CD4-positive, alpha-beta T cell treated with Interleukin-4 for 4 hours (primary cell): Measurements from ENCODE around the gene CADM1.

Experiments used
- DNase-seq: peaks from one replicate; pipeline ENCODE4 v3.0.0-alpha.2; 2020

CADM1 gene

DNA sequence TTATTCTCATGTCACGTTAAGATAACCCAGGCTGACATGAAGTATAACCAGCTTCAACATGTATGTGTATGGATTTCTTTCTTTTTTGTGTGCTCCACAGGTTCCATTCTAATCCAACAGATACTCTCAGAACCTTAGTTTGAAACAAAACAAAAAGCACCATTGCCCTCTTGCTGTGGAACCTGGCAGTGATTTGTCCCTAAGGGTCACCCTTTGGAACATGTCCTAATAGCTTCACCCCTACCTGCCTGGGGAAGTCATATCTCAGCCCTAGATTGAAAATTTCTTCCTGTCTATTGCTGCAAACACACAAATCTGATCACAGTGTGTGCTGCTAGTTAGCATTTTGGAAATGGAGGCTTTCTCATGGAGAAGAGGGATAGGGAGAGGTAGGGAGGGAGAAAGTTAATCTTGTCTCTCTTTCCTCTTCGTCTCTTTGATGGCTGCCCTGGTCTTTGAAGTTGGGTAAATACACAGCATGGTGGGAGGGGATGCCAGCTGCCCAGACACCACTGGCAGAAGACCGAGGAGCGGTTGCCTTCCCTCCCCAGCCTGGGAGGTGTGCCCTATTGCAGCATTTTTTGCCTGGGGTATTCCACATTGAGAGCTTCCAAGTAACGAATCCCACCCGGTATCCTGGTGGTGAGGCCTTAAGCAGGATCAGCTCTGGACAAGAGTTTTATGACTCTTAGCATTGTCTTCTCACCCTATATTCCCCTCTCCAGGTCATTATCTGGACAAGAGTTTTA, 11.6 kb upstream of the CADM1 start:
- DNase-seq, result no peak

DNA sequence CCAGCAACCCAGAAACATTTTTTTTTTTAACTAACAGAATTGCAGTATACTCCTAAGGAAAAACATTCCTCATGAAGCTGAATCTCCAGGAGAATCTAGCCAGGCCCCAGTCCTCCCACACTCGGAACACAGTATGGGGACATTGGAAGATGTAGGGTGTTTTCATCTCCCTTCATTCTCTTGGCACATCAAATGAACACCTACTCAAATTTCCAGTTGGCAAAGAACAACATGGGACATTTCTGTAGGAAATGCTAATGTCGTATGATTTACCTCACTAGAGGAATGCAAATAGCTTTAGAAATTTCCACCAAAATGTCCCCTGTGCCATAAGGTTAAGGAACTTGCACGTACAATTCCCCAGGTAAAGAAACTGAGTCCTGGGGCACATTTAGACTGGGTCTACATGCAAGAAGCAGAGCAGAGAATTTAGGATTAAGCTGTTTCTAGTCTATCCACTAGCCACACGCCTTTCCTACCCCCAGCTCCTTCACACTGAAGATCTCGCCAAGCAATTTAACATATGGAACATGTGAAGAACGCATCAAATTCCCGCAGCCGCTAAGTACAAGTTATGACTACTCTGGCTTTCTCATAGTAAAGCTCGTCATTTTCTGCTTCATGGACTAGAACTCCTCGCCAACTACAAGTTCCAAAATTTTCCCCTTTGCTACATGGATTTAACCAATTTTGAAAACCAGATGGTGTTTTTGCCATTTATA, 2.9 kb upstream of the CADM1 start:
- DNase-seq, result no peak

DNA sequence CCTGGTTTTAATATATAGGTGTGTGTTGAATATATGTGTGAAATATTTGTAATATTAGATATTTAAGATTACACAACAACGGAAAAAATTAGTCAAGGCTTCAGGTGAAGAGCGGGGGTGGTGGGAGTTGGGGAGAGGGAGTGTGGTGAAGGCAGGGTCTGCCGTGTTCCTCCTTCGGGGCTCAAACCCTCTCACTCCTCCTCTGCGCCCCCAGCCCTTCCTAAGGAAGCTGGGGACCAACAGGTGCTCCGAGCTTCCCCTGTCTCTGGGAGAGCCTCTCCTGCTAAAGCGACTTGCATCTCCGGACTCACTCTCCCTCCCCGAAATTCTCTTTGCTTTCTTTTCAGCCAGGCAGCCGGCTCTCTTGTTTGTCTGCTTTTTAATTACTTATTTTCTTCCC, 960 bp upstream of the CADM1 start:
- no peak for DNase-seq

DNA sequence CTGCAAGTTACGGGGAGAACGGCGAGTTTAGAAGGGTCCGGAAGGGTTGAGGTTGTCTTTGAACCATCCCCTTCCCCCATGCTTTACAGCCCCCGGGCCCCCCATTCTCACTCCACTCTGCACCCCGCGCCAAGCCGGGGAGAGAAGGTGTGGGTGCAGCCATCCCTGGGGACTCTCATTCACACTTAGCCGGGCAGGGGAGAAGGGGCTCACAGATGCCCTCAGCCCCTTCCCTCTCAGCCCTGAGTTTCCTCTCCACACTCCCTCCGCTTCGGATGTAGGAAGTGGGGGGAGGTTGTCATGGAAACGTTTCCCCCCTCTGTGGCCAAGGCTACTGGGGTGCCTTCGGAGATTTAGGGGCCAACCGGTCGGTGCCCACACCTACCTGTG, 334 bp downstream of the CADM1 start:
- no peak for DNase-seq

DNA sequence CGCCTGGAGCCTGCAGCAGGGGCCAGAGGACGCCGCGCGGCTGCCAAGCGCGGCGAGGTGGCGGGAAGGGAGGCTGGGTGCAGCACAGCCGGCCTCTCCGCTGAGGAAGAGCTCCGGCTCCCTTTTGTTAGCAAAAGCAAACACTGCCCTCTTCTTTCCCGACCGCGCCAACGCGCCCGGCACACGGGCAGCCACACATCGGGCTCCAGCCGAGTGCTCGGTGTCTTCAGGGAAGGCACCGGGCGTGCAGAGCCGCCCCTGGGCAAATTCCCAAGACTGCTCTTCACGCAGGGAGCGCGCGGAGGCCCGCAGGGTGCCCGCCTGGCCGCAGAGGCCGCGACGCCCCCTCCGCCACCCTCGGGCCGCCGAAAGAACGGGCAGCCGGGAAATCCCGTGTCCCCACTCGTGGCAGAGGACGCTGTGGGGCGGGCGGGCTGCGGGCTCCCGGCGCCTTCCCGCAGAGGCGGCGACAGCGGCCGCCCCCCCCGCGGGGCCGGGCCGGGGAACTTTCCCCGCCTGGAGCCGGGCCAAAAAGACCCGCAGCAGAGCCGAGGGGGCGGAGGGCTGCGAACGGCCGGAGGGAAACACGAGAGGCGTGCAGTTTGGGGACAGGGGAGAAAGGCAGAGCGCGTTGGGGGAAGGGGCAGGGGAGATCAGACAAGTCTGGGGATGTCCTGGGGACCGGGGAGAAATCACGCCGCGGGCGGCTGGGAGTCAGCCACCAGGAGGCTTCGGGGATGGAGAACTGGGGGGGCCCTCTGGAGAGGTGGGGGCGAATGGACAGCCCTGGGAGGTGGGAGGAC, 931 bp downstream of the CADM1 start:
- no peak for DNase-seq

DNA sequence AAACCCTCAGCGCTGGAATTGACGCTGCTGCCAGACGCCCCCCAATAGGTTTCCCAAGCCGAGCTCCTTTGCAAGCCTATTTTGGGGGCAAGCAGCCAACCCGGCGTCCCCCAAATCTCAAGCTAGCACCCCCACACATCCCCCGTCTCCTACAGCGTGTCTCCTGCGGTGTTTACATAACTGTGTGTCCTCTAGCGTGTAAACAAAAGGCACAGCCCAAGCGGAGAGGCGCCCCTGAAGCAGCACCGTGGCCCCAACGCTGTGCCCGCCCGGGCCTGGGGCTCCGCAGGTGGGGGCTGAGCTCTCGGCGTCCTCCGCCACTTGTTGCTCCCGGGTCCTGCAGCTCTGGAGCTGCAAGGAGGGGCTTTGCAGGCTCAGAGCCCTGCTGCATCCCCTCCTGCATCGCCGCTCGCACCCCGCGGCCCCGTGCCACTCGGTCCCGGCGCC, 1.6 kb downstream of the CADM1 start:
- DNase-seq, result no peak

DNA sequence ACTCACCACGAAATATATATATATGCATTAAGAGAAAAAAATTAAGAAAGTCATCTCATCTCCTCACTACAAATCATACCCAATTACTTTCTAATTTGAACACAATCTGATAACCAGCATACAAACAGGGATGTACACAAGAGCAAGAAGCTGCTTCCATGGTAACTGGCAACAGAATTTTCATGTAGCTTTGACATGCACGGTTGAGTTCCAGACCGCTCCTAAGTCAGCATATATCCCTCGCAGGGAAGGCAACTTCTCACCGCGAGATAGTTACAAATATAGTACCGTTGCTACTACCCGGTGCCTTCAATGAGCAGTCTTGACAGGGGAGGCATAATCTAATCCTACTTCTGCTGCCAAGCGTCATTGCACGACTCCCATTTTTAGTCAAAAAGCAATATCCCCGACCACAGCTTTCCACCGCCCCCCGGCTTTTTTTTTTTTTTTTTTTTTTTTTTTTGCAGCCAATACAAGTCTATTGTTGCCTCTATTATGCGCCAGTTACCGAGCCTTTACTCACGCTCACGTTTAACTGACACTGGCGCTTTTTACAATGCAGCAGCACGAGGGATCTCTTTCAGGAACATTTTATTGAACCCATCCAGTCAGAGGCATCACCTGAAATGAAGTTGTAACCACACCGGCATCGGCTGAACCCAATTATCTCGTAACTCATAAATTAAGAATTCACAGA, 2.2 kb downstream of the CADM1 start:
- no peak for DNase-seq

DNA sequence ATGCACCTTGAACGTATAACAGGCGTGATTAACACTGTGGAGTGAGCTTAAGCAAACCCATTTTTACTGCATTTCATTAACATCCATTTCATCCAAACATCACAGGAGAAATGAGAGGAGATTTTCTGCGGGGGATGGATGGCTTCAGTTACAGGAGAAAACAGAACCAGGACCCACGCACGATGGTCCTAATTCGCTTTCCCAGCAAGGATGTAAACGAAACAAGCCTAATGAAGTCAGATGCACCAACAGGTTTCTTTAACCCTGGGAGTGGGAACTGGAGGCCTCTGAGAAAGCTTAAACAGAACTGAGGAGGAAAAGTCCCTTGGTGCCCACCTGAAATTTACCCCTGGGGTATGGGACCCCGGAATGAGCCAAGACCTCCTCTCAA, 2.7 kb downstream of the CADM1 start:
- no peak for DNase-seq

DNA sequence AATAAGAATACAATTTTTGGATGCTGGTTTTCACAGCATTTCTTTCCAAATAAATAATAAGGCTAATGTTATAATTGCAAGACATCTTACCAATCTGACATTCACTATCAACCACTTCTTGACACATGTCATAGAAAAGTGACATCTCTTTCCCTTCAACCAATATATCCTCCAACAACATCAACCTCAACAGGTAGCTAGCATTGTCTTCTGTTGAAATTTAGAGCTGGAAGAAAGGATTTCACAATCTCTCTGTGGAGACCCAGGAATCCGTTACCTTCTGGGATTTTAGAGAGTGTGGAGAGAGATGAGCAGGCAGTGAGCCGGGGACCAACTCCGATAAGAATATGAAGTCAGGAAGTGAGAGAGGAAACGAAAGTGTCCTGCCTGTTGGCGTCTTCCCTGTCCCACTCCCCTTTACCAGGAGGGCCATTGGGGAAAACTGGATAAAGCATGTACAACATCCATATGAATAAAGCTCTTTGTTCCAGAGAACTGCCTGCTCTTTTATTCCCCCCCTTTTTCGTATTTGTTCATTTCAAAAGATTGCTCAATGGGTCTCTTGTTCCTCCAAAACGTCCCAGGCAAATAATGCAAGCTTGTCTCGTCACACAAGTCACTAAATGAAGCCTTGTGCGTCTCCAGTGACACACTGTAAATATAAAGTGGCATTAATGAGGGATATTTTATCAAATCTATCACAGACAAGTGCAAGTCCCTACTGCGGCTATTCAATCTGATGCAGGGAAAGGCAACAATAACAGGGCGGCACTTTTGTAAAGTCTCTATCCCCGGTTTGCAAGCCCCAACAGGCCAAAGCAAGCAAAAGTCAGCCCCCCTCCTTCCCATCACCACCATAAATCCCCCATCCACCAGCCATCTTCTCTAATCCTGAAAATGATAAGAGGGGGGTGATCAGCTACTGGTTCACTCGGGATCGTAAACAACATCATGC, 3.4 kb downstream of the CADM1 start:
- no peak for DNase-seq

DNA sequence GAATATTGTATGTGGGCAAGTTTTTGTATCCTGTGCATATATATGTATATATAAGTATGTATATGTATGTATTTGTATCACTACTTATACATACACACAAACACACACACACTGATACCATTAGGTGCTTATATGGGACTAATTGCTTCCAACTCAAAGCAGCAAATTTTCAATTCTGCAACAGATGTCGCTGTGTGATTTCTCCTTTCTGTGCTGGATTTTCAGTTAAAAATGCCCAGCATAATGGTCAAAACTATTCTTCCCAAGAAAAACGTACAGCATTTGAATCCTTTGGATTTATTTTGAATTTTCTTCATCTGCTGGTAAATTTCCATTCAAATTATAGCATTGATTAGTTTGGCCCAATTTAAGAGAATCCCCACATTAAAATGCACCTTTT, 4.3 kb downstream of the CADM1 start:
- no peak for DNase-seq

DNA sequence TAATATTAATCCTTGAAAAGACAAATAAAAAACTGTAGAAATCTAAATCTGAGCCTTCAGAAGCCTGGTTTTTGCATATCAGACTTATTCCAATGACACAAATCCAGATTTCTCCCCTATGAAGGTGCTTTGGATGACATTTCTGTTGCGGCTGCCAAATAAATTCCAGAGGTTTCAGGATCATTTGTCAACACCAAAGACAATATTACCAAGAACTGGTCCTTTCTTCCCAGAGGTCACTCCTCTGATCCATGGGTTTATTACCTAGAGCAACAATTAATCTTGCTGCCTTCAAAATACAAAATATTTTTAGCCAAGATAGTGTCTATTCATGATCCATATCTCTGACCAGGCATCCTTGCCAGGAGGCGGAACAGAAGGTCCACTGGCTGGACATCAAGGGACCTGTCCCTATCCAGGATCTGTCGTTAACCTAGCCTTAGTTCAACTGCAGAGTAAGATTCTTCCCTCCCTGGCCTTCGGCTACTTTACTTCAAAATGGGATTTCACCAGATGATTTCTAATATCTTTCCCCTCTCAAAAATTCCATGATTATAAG, 4.9 kb downstream of the CADM1 start:
- no peak for DNase-seq

DNA sequence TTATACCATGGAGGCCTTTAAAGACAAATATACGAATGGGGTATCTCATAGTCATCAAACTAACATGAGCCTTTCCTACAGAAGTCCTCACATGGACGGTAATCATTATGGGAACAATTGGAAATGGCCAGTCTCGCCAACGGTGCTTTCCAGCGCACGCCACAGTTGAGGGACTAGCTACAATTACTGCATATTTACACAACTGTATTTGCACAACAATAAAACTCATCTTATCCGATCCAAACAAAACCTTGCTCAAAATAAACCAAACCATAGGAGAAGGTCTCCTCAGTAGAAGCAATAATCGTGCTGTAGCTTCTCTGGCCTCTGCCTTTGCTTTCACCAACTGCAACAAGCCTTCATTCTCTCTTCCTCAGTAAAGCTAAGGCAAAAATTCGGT, 5.9 kb downstream of the CADM1 start:
- no peak for DNase-seq

DNA sequence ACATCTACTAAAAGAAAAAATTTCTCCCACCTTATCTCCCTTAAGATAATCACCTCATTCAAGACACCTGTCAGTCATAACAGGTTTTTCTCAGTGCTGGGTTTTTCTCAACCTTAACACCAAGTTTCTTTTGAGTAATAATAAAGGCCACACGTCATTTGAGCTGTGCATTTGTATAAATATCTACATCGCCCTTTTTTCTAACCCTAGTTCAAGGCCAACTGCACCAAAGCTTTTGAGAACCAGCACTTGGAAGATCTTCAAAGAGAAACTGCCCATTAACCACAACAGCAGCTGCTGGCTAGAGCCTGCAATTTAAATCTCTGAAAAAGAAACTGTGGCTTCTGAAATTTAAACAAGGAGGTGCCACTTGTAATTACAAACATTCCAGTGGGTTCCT, 6.9 kb downstream of the CADM1 start:
- DNase-seq, result no peak

DNA sequence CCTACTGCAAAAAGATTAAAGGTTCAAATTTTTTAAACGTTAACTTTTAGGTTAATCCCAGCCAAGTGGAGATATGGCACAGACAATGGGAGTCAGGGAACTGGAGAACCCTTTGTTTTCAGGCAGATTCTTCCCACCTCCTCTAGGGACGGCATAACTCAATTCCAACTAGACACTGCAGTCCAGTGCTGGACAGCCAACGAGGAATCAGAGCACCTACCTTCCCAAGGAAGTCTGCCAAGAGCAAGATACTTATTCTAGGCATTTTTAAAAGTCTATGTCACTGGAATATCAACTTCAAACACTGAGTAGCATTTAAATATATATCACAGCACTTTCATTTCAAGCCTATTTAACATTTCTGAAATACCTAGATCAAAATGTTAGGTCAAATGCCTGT, 7.3 kb downstream of the CADM1 start:
- DNase-seq, result no peak

DNA sequence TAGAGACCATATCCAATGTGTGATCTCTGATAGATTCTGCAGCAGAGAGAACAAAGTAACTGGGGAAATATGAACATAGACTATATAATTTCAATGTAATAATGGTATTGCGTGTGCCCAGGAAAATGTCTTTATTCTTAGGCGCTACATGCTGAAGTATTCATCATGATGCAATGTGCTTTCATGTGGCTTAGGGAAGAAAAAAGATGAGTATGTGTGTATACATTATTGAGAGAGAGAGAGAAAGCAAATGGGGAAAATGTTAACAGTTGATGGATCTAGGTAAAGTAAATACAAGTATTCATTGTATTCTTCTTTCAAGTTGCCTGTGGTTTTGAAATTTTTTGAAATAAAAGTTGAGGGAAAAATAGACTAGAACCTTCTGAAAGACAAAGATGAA, 10.3 kb downstream of the CADM1 start:
- DNase-seq, result no peak

DNA sequence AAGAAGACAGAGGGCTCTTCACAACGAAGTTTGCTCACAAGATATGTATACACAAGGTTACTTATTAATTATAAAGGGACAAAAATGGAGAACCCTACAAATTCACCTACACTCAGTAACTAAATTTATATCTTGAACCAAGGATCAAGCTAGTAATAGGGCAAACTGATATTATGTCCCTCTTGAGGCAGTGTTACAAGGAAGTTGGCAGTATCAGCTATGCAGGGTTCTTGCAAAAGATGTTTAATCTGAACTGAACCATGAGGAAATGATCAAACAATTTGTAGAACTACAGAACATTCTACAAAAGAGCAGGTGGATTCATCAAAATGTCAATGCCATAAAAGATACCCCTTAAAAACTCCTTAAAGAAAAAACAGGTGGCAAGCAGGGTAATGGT, 10.7 kb downstream of the CADM1 start:
- DNase-seq, result no peak

DNA sequence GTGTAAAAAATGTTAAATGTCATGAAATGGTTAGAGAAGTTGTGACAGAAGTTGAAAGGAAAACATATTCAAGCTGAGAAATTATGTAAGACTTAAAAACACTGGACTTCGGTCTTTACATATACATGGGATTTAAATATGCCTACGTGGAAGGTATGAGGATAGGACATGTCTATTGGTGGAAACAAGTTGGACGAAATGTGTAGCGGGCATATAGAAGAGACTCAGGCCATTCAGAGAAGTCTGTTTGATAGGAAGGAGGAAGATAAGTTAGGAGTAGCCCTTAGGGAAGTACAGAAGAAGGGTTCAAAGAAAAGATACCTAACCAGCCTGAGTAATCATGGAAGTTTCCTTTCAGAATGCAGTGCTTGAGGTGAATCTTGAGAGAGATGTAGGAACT, 14.7 kb downstream of the CADM1 start:
- no peak for DNase-seq

DNA sequence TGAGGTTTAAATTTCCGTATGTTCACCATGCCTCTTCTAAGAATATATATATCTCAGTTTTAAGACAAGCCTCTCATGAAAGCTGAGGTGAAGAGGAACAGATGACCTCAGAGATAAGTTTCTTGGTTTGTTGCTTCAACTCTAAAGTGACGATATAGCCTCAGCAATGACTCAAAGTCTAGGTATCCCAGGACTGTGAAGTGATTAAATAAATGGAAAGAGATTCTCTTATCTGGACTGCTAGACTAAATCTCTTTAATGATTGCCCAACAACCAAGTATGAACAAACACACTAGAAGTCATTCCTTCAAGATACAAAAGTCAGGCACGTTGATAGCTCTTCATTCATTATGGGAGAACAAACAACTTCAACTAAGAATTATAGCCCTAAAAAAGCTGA, 15.3 kb downstream of the CADM1 start:
- DNase-seq, result no peak

DNA sequence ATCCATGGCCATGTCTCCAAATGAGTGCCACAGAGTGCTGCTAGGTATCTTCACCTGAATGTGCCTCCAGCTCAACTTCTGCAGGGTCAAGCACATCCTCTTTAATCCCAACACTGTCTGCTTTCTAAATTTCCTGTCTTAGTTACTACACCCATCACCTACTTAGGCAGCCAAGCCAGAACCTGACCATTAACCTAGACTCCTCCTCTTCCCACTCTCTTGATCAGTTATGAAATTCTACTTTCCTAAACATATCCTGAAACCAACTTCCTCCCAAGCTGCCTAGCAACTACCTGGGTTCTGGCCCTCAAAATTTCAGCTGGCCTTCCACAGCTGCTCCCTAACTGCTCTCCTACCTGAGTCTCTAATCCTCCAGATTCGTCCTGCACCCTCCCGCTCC, 22.7 kb downstream of the CADM1 start:
- DNase-seq, result no peak

DNA sequence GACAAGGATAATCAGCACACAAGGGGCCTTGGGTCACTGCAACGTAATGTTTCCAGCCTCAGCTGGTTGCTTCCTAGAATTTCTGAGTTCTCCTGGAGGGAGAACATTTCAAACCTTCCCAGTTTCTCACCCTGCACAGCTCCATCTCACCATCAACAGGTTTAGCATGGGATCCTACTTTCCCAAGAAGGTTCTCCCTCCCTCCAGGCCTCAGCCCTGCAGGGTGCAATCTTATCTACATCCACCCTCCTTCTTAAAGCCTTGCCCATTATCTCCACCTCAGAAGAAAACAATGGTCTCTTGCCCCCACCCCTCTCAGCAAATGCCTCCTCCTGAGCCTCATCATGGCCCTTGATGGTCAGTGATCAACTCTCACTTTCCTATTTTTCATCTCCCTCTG, 23.6 kb downstream of the CADM1 start:
- no peak for DNase-seq

DNA sequence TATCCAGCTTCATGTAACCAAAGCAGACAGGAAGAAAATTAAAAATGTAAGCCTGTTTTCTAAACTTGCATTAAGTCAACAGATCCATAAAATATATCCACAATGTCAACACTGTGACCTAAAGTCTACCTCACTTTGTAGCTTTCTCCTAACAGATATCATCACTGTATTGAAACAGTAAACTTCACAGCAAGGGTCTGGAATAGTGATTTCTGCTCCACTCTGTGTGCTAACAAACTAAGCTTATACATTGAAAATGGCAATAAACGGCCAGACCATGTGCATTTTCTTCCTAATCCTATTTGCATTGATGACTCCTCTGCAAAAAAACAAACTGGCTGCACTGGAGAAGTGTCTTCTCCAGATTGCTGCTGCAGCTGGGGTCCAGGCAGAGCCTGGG, 26.8 kb downstream of the CADM1 start:
- DNase-seq, result no peak
